Activated CD4-positive, alpha-beta memory T cell treated with anti-CD3 and anti-CD28 coated beads for 36 hours (primary cell): ENCODE results near the gene RYR2. TPM values are rescaled to one million over a fixed set of nuclear protein-coding genes. Genes with fewer than 3 reads are reported as not detected.

Source experiments
- CTCF ChIA-PET: fragments of 350-600 bp; sonication (Branson Sonifier 250); formaldehyde crosslinking; loops from one replicate; lab custom pipeline; 2021; ENCODE audit warnings: antibody characterized with exemption, inconsistent platforms; lab: Charles Lee
- POLR2A ChIA-PET: fragments of 350-600 bp; sonication (Branson Sonifier 250); formaldehyde crosslinking; loops from one replicate; lab custom pipeline; 2021; ENCODE audit warnings: antibody characterized with exemption; lab: Charles Lee
- DNase-seq: peaks from one replicate; pipeline ENCODE4 v3.0.0-alpha.2; 2020
- H3K27ac Mint-ChIP-seq: one replicate; pipeline ENCODE4 v1.8.0; 2021; ENCODE audit warnings: mixed read lengths
- H3K27me3 Mint-ChIP-seq: one replicate; pipeline ENCODE4 v1.8.0; 2021; ENCODE audit warnings: mixed read lengths
- H3K36me3 Mint-ChIP-seq: one replicate; pipeline ENCODE4 v1.8.0; 2021; ENCODE audit warnings: mixed read lengths
- H3K4me1 Mint-ChIP-seq: one replicate; pipeline ENCODE4 v1.8.0; 2021; ENCODE audit warnings: low read depth, mixed read lengths
- H3K4me3 Mint-ChIP-seq: one replicate; pipeline ENCODE4 v1.8.0; 2021; ENCODE audit warnings: mild to moderate bottlenecking, mixed read lengths
- H3K9me3 Mint-ChIP-seq: one replicate; pipeline ENCODE4 v1.8.0; 2021; ENCODE audit warnings: mixed read lengths
- intact Hi-C: fragments of 100-400 bp; cut with micrococcal nuclease; formaldehyde crosslinking; loops from one replicate; pipeline ENCODE4 v1.15.1; 2023
- total RNA-seq, 2 experiments: library from RNA; stranded (reverse); gene quantifications; one replicate each; pipeline ENCODE4 v1.2.3, GENCODE V29; 2021

The RYR2 gene
- total RNA-seq, 2 experiments from 2014 or later, result 0.02 TPM

GRCh38 chr1:237471956-237472355 is 430.0 kb downstream of the RYR2 start:
- CTCF ChIA-PET, result no interaction called here
- intact Hi-C loops, result no loop called here

GRCh38 chr1:237473854-237474253 is 431.9 kb downstream of the RYR2 start:
- intact Hi-C loops, result no loop called here
- Mint-ChIP-seq H3K27ac (no peak overlapping the region), H3K36me3 (no peaks in the 10 kb centered on the region), H3K27me3 (no peaks in the 10 kb centered on the region), H3K4me1 (peaks cover 2% of the 10 kb centered on the region), H3K9me3 (no peaks in the 10 kb centered on the region), H3K4me3 (no peak overlapping the region)
- DNase-seq, result no peak
- POLR2A ChIA-PET, result no interaction called here
- CTCF ChIA-PET, result no interaction called here

More at GRCh38 chr1:237471956-237472355, 430.0 kb downstream of the RYR2 start:
- no peak for DNase-seq
- Mint-ChIP-seq H3K27me3 (no peaks in the 10 kb centered on the region), H3K27ac (no peak overlapping the region), H3K4me1 (no peaks in the 10 kb centered on the region), H3K9me3 (no peaks in the 10 kb centered on the region), H3K4me3 (no peak overlapping the region), H3K36me3 (no peaks in the 10 kb centered on the region)
- POLR2A ChIA-PET, result no interaction called here

- POLR2A ChIA-PET, result no interaction called here
- H3K27ac Mint-ChIP-seq, result no peak overlapping the region
- H3K9me3 Mint-ChIP-seq, result no peaks in the 10 kb centered on the region
- H3K36me3 Mint-ChIP-seq, result no peaks in the 10 kb centered on the region
- intact Hi-C loops, result no loop called here
- no peak overlapping the region for H3K4me3 Mint-ChIP-seq
- CTCF ChIA-PET, result no interaction called here
- peaks cover 2% of the 10 kb centered on the region for H3K4me1 Mint-ChIP-seq
- DNase-seq, result no peak
- peaks cover 1% of the 10 kb centered on the region for H3K27me3 Mint-ChIP-seq
Observed at GRCh38 chr1:237478082-237478481, 436.1 kb downstream of the RYR2 start.

GRCh38 chr1:237478842-237479241 is 436.9 kb downstream of the RYR2 start:
- Mint-ChIP-seq H3K9me3 (no peaks in the 10 kb centered on the region), H3K4me3 (no peak overlapping the region), H3K36me3 (no peaks in the 10 kb centered on the region), H3K4me1 (peaks cover 2% of the 10 kb centered on the region), H3K27me3 (peaks cover 1% of the 10 kb centered on the region), H3K27ac (no peak overlapping the region)
- POLR2A ChIA-PET, result no interaction called here
- intact Hi-C loops, result no loop called here
- DNase-seq, result no peak
- CTCF ChIA-PET, result no interaction called here

GRCh38 chr1:237482777-237483176 is 440.8 kb downstream of the RYR2 start:
- H3K4me1 Mint-ChIP-seq, result peaks cover 2% of the 10 kb centered on the region
- DNase-seq, result no peak
- no peak overlapping the region for H3K27ac Mint-ChIP-seq
- H3K36me3 Mint-ChIP-seq, result no peaks in the 10 kb centered on the region
- ChIA-PET CTCF (no interaction called here), POLR2A (no interaction called here)
- no peaks in the 10 kb centered on the region for H3K9me3 Mint-ChIP-seq
- peaks cover 6% of the 10 kb centered on the region for H3K27me3 Mint-ChIP-seq
- intact Hi-C loops, result no loop called here
- no peak overlapping the region for H3K4me3 Mint-ChIP-seq

GRCh38 chr1:237492359-237492758 is 450.4 kb downstream of the RYR2 start:
- CTCF ChIA-PET, result no interaction called here

GRCh38 chr1:237500566-237500965 is 458.6 kb downstream of the RYR2 start:
- DNase-seq, result no peak
- CTCF ChIA-PET, result no interaction called here
- peaks cover 22% of the 10 kb centered on the region for H3K27me3 Mint-ChIP-seq

More at GRCh38 chr1:237492359-237492758, 450.4 kb downstream of the RYR2 start:
- DNase-seq, result no peak
- intact Hi-C loops, result no loop called here
- no peak overlapping the region for H3K27ac Mint-ChIP-seq
- no peaks in the 10 kb centered on the region for H3K9me3 Mint-ChIP-seq
- H3K4me1 Mint-ChIP-seq, result no peaks in the 10 kb centered on the region
- POLR2A ChIA-PET, result no interaction called here
- no peaks in the 10 kb centered on the region for H3K36me3 Mint-ChIP-seq
- no peak overlapping the region for H3K4me3 Mint-ChIP-seq
- H3K27me3 Mint-ChIP-seq, result peaks cover 3% of the 10 kb centered on the region

GRCh38 chr1:237503292-237503691 is 461.3 kb downstream of the RYR2 start:
- intact Hi-C loops, result no loop called here
- POLR2A ChIA-PET, result no interaction called here
- CTCF ChIA-PET, result no interaction called here
- peaks cover 22% of the 10 kb centered on the region for H3K27me3 Mint-ChIP-seq
- no peaks in the 10 kb centered on the region for H3K36me3 Mint-ChIP-seq
- H3K4me3 Mint-ChIP-seq, result no peak overlapping the region
- H3K4me1 Mint-ChIP-seq, result peaks cover 6% of the 10 kb centered on the region
- H3K9me3 Mint-ChIP-seq, result no peaks in the 10 kb centered on the region
- no peak for DNase-seq
- H3K27ac Mint-ChIP-seq, result no peak overlapping the region

More at GRCh38 chr1:237500566-237500965, 458.6 kb downstream of the RYR2 start:
- intact Hi-C loops, result no loop called here
- Mint-ChIP-seq H3K4me1 (no peaks in the 10 kb centered on the region), H3K36me3 (no peaks in the 10 kb centered on the region), H3K27ac (no peak overlapping the region), H3K9me3 (no peaks in the 10 kb centered on the region), H3K4me3 (no peak overlapping the region)
- POLR2A ChIA-PET, result no interaction called here

GRCh38 chr1:237507005-237507404 is 465.0 kb downstream of the RYR2 start:
- Mint-ChIP-seq H3K27ac (no peak overlapping the region), H3K36me3 (no peaks in the 10 kb centered on the region), H3K4me1 (peaks cover 6% of the 10 kb centered on the region), H3K4me3 (no peak overlapping the region), H3K9me3 (no peaks in the 10 kb centered on the region), H3K27me3 (peaks cover 28% of the 10 kb centered on the region)
- POLR2A ChIA-PET, result no interaction called here
- CTCF ChIA-PET, result no interaction called here
- peak; percentile 9 for DNase-seq
- intact Hi-C loops, result loop anchor here (5.0 kb wide), 1 partner anchor 240 kb away; no protein-coding TSS in a partner anchor

- no peaks in the 10 kb centered on the region for H3K36me3 Mint-ChIP-seq
Observed at GRCh38 chr1:237509748-237510147, 467.8 kb downstream of the RYR2 start.

GRCh38 chr1:237525102-237525501 is 483.1 kb downstream of the RYR2 start:
- intact Hi-C loops, result no loop called here
- peaks cover 7% of the 10 kb centered on the region for H3K27me3 Mint-ChIP-seq
- no peak for DNase-seq
- no peak overlapping the region for H3K27ac Mint-ChIP-seq
- no peaks in the 10 kb centered on the region for H3K4me1 Mint-ChIP-seq
- peaks cover 3% of the 10 kb centered on the region for H3K36me3 Mint-ChIP-seq
- CTCF ChIA-PET, result no interaction called here
- H3K4me3 Mint-ChIP-seq, result no peak overlapping the region
- peaks cover 5% of the 10 kb centered on the region for H3K9me3 Mint-ChIP-seq
- POLR2A ChIA-PET, result no interaction called here

More at GRCh38 chr1:237509748-237510147, 467.8 kb downstream of the RYR2 start:
- peaks cover 22% of the 10 kb centered on the region for H3K27me3 Mint-ChIP-seq
- H3K27ac Mint-ChIP-seq, result no peak overlapping the region
- H3K9me3 Mint-ChIP-seq, result no peaks in the 10 kb centered on the region
- no peak overlapping the region for H3K4me3 Mint-ChIP-seq
- intact Hi-C loops, result loop anchor here (5.0 kb wide), 1 partner anchor 242 kb away; no protein-coding TSS in a partner anchor
- DNase-seq, result no peak
- CTCF ChIA-PET, result no interaction called here
- POLR2A ChIA-PET, result no interaction called here
- peaks cover 6% of the 10 kb centered on the region for H3K4me1 Mint-ChIP-seq

- ChIA-PET CTCF (no interaction called here), POLR2A (no interaction called here)
- Mint-ChIP-seq H3K4me1 (no peaks in the 10 kb centered on the region), H3K27ac (no peak overlapping the region), H3K36me3 (peaks cover 3% of the 10 kb centered on the region), H3K9me3 (peaks cover 5% of the 10 kb centered on the region), H3K27me3 (peaks cover 2% of the 10 kb centered on the region), H3K4me3 (no peak overlapping the region)
- DNase-seq, result no peak
- intact Hi-C loops, result no loop called here
Observed at GRCh38 chr1:237527761-237528160, 485.8 kb downstream of the RYR2 start.

GRCh38 chr1:237528545-237528944 is 486.6 kb downstream of the RYR2 start:
- Mint-ChIP-seq H3K9me3 (peaks cover 5% of the 10 kb centered on the region), H3K4me1 (no peaks in the 10 kb centered on the region), H3K36me3 (peaks cover 3% of the 10 kb centered on the region), H3K27ac (no peak overlapping the region), H3K27me3 (peaks cover 2% of the 10 kb centered on the region), H3K4me3 (no peak overlapping the region)
- ChIA-PET CTCF (no interaction called here), POLR2A (no interaction called here)
- intact Hi-C loops, result no loop called here
- no peak for DNase-seq
